ENCODE data around the gene SLC30A2.

GRCh38 chr1:26084091-26084561 is 38.2 kb upstream of the SLC30A2 start:
- TF ChIP-seq CTCF (IDR thresholded peaks at IDR 0.05) = no peak
- no peak for TF ChIP-seq CHD2 (IDR thresholded peaks at IDR 0.05; ENCODE audit: low read length, partially characterized antibody)
- no peak for TF ChIP-seq ELK1 (IDR thresholded peaks at IDR 0.05; ENCODE audit: low read depth, low read length)
- no peak for TF ChIP-seq SREBF2 (IDR thresholded peaks at IDR 0.05)
- no peak for TF ChIP-seq ZC3H11A (IDR thresholded peaks at IDR 0.05)
- TF ChIP-seq MAFK (IDR thresholded peaks at IDR 0.05; ENCODE audit: partially characterized antibody) = no peak
- TF ChIP-seq MAZ (IDR thresholded peaks at IDR 0.05; ENCODE audit: borderline replicate concordance, low read depth, low read length) = no peak
- no peak for TF ChIP-seq ZFP36 (IDR thresholded peaks at IDR 0.05; ENCODE audit: borderline replicate concordance, partially characterized antibody)
- TF ChIP-seq POLR2A (IDR thresholded peaks at IDR 0.05; ENCODE audit: low read length) = no peak
- TF ChIP-seq MYC (IDR thresholded peaks at IDR 0.05; ENCODE audit: borderline replicate concordance, low read length) = no peak
- TF ChIP-seq TP53 (CRISPR knock-in tag; IDR thresholded peaks at IDR 0.05) = no peak
- no peak for TF ChIP-seq ESRRA (IDR thresholded peaks at IDR 0.05; ENCODE audit: borderline replicate concordance, low read length)
- no peak for TF ChIP-seq CEBPB (IDR thresholded peaks at IDR 0.05)
